Endothelial cell of umbilical vein (primary cell): Measurements from ENCODE around the gene SEMG1. TPM values are rescaled to one million over a fixed set of nuclear protein-coding genes. Genes with fewer than 3 reads are reported as not detected.

Experiments used
- Bru-seq: library from RNA; stranded (reverse); fragments of 400-500 nt; gene quantifications from one replicate; lab custom pipeline; 2021; lab: Mats Ljungman, UMichigan
- BruChase-seq, 2 experiments: library from RNA; stranded (reverse); fragments of 400-500 nt; gene quantifications; one replicate each; lab custom pipeline; 2021; lab: Mats Ljungman, UMichigan
- BruUV-seq: library from RNA; stranded (reverse); fragments of 400-500 nt; replicated peaks from 2 replicates; lab custom pipeline; 2021; lab: Mats Ljungman, UMichigan
- CTCF ChIA-PET: fragments of 300-600, 350-600 bp; sonication (Branson Sonifier 250); formaldehyde crosslinking; loops from one replicate; lab custom pipeline; 2021; ENCODE audit warnings: antibody characterized with exemption, inconsistent platforms; lab: Charles Lee
- POLR2A ChIA-PET: fragments of 300-600, 350-600 bp; sonication (Branson Sonifier 250); formaldehyde crosslinking; loops from one replicate; lab custom pipeline; 2021; ENCODE audit warnings: antibody characterized with exemption, inconsistent platforms; lab: Charles Lee
- DNase-seq: peaks from one replicate; pipeline ENCODE4 v3.0.0-alpha.2; 2011; ENCODE audit warnings: low read depth, low spot score
- FAIRE-seq: peaks from 2 replicates; lab custom pipeline; 2011; peaks lifted over from hg19 to GRCh38; lab: Jason Lieb, UNC
- H2AFZ ChIP-seq: 2 replicates; pipeline ENCODE4 v1.6.0; 2012; ENCODE audit warnings: low read depth, low read length, control low read depth, inconsistent platforms
- H3K27ac ChIP-seq: 2 replicates; pipeline ENCODE4 v1.5.1; 2011; ENCODE audit warnings: low read depth, mild to moderate bottlenecking, control low read depth, low read length, moderate library complexity; ENCODE audit not compliant: insufficient read depth
- H3K27me3 ChIP-seq, 2 experiments: 2 replicates each; pipeline versions ENCODE4 v1.6.0 to v1.6.1; 2011; ENCODE audit warnings: low read length in 2 of 2, mixed read lengths in 1 of 2; ENCODE audit not compliant: control insufficient read depth in 2 of 2, insufficient read depth in 2 of 2
- H3K36me3 ChIP-seq, 2 experiments: 2 replicates in 1 of 2; 3 replicates in 1 of 2; pipeline ENCODE4 v1.5.1; 2011; ENCODE audit warnings: low read length in 2 of 2, mild to moderate bottlenecking in 1 of 2, moderate library complexity in 1 of 2; ENCODE audit not compliant: control insufficient read depth in 2 of 2, insufficient read depth in 2 of 2; ENCODE audit errors: extremely low read depth in 1 of 2
- H3K4me1 ChIP-seq: 3 replicates; pipeline ENCODE4 v1.5.1; 2011; ENCODE audit warnings: mild to moderate bottlenecking, low read length; ENCODE audit not compliant: control insufficient read depth, insufficient read depth; ENCODE audit errors: extremely low read depth
- H3K4me2 ChIP-seq: 2 replicates; pipeline ENCODE4 v1.6.1; 2011; ENCODE audit warnings: low read length, control low read depth, mixed read lengths; ENCODE audit not compliant: insufficient read depth
- H3K4me3 ChIP-seq, 3 experiments: fragments of 200-600 bp in 1 of 3; sonication (generic), shearing (Covaris generic) in 1 of 3; replicated peaks in 1 of 3; 2 replicates each; pipeline ENCODE4 v1.5.1; 2011 to 2016; ENCODE audit warnings: control low read depth in 3 of 3, low read length in 3 of 3, mild to moderate bottlenecking in 2 of 3, inconsistent platforms in 1 of 3, low read depth in 1 of 3, moderate library complexity in 1 of 3; ENCODE audit not compliant: insufficient read depth in 1 of 3
- H3K79me2 ChIP-seq: 2 replicates; pipeline ENCODE4 v1.6.0; 2012; ENCODE audit warnings: low read length, inconsistent platforms; ENCODE audit not compliant: control insufficient read depth, insufficient read depth
- H3K9ac ChIP-seq: replicated peaks from 2 replicates; pipeline ENCODE3; 2011; ENCODE audit warnings: low read length, control low read depth; ENCODE audit not compliant: insufficient read depth; ENCODE audit errors: extremely low read depth
- H3K9me1 ChIP-seq: replicated peaks from 3 replicates; pipeline ENCODE4 v1.6.0; 2011; ENCODE audit warnings: mild to moderate bottlenecking, low read length; ENCODE audit not compliant: control insufficient read depth, insufficient read depth; ENCODE audit errors: extremely low read depth
- H3K9me3 ChIP-seq: replicated peaks from 2 replicates; pipeline ENCODE4 v1.5.1; 2012; ENCODE audit warnings: low read length, inconsistent platforms; ENCODE audit not compliant: control insufficient read depth, insufficient read depth
- H4K20me1 ChIP-seq: replicated peaks from 2 replicates; pipeline ENCODE3; 2011; ENCODE audit warnings: mild to moderate bottlenecking, low read length; ENCODE audit not compliant: control insufficient read depth, insufficient read depth; ENCODE audit errors: extremely low read depth
- EZH2 ChIP-seq: IDR thresholded peaks from 2 replicates; pipeline ENCODE4 v1.6.1; 2012; ENCODE audit warnings: borderline replicate concordance, low read depth, mild to moderate bottlenecking, moderate library complexity, low read length, inconsistent platforms; ENCODE audit not compliant: severe bottlenecking
- FOS ChIP-seq: IDR thresholded peaks from 2 replicates; pipeline ENCODE4 v1.6.1; 2011; ENCODE audit warnings: mild to moderate bottlenecking, low read length, moderate library complexity, borderline replicate concordance; ENCODE audit not compliant: insufficient read depth
- GATA2 ChIP-seq: IDR thresholded peaks from 2 replicates; pipeline ENCODE4 v1.7.0; 2011; ENCODE audit warnings: low read depth, mild to moderate bottlenecking, moderate library complexity, mixed read lengths, low read length; ENCODE audit not compliant: insufficient read length, insufficient read depth
- JUN ChIP-seq: IDR thresholded peaks from 2 replicates; pipeline ENCODE4 v1.6.1; 2011; ENCODE audit warnings: borderline replicate concordance, low read depth; ENCODE audit not compliant: insufficient read length, insufficient read depth
- MYC ChIP-seq: IDR thresholded peaks from one replicate; pipeline ENCODE4 v1.6.1; 2011; ENCODE audit warnings: mild to moderate bottlenecking, low read depth, low read length
- POLR2A ChIP-seq: IDR thresholded peaks from 2 replicates; pipeline ENCODE4 v1.6.1; 2012; ENCODE audit warnings: low read depth, mild to moderate bottlenecking, control low read depth, low read length
- POLR2AphosphoS5 ChIP-seq: IDR thresholded peaks from 2 replicates; pipeline ENCODE4 v1.6.1; 2012; ENCODE audit warnings: low read depth, mild to moderate bottlenecking, control low read depth, low read length, moderate library complexity; ENCODE audit not compliant: insufficient read depth
- dilution Hi-C: fragments of 300-500 bp; cut with MboI; formaldehyde crosslinking; loops from one replicate; pipeline ENCODE4 v1.15.0; 2019; ENCODE audit warnings: low sequenced_read_pairs; ENCODE audit not compliant: extremely low pct_ligation_motif_present
- intact Hi-C: fragments of 100-400 bp; cut with micrococcal nuclease; formaldehyde crosslinking; loops from one replicate; pipeline ENCODE4 v1.10.0; 2022
- long read RNA-seq: library from polyadenylated mRNA; stranded (forward); transcript quantifications from one replicate; pipeline ENCODE4 v2.0.0, GENCODE V29; 2021
- polyA minus RNA-seq, 3 experiments: library from RNA; depleted of rRNA, polyadenylated mRNA; stranded (reverse); fragments of >200 nt; gene quantifications; 1 replicate in 1 of 3; 2 replicates in 2 of 3; pipeline ENCODE4 v1.2.3, GENCODE V29; 2011
- polyA plus RNA-seq, 4 experiments: library from polyadenylated mRNA; depleted of rRNA in 3 of 4; stranded (reverse) in 3 of 4; unstranded in 1 of 4; fragments of >200 nt; gene quantifications; 2 replicates each; pipeline versions ENCODE4 v1.2.1 to v1.2.3, GENCODE V29; 2011 to 2012; ENCODE audit warnings: missing spikeins in 1 of 4
- total RNA-seq: library from RNA; stranded (reverse); gene quantifications from 2 replicates; pipeline ENCODE4 v1.2.3, GENCODE V29; 2021
- TF ChIP-seq, protein P1 (sequence below), 2 donors: IDR thresholded peaks; 1 replicate in 1 of 2; 2 replicates in 1 of 2; pipeline ENCODE4 v1.5.1; 2011; ENCODE audit warnings: low read length in 2 of 2, mild to moderate bottlenecking in 2 of 2, moderate library complexity in 2 of 2, control low read depth in 1 of 2, inconsistent platforms in 1 of 2, low read depth in 1 of 2; ENCODE audit not compliant: insufficient read depth in 1 of 2; ENCODE audit errors: extremely low read depth in 1 of 2
- TF ChIP-seq, protein P2 (sequence below): IDR thresholded peaks from 2 replicates; pipeline ENCODE4 v1.6.1; 2011; ENCODE audit not compliant: insufficient read depth, insufficient read length

Gene SEMG1, protein sequence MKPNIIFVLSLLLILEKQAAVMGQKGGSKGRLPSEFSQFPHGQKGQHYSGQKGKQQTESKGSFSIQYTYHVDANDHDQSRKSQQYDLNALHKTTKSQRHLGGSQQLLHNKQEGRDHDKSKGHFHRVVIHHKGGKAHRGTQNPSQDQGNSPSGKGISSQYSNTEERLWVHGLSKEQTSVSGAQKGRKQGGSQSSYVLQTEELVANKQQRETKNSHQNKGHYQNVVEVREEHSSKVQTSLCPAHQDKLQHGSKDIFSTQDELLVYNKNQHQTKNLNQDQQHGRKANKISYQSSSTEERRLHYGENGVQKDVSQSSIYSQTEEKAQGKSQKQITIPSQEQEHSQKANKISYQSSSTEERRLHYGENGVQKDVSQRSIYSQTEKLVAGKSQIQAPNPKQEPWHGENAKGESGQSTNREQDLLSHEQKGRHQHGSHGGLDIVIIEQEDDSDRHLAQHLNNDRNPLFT
- total RNA-seq (not detected in 2 replicates), polyA plus RNA-seq (not detected in 2 replicates), polyA minus RNA-seq (not detected in 2 replicates), Bru-seq, nascent RNA (not detected), BruChase-seq, experiment 1, labeled RNA remaining after a 6-hour chase (not detected), BruChase-seq, experiment 2, labeled RNA remaining after a 2-hour chase (not detected)
- not detected in 2 replicates for polyA plus RNA-seq (2011; cell fraction: cytosol; rRNA removed)
- polyA plus RNA-seq (2011; cell fraction: nucleus; rRNA removed) = not detected in 2 replicates
- polyA plus RNA-seq (2012) = not detected in 2 replicates
- polyA minus RNA-seq (2011; cell fraction: cytosol; rRNA and poly(A)+ RNA removed) = not detected
- not detected in 2 replicates for polyA minus RNA-seq (2011; cell fraction: nucleus; rRNA and poly(A)+ RNA removed)
- long read RNA-seq = 0 reads

DNA sequence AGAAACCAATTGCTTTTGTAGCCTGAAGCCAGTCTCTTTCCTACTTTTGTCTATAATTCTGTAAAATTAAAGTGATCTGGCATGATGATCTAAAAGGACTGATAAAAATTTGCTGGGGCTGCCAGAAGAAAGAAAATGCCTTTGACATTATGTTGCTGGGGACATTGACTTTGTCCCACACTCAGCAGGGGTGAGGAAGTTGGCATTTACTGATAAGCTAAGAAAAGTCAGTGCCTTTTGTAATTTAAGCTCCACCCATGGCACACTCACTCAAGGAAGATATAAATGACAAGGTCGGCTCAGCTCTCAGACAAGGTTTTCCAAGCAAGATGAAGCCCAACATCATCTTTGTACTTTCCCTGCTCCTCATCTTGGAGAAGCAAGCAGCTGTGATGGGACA, at the start of gene SEMG1:
TSS of gene SEMG1 (plus strand) at position 309 of the 400 bp plus-strand sequence. CDS start at position 330, 21 bp downstream.
- no peaks in the 10 kb centered on the region for H3K9me1 ChIP-seq
- BruUV-seq = no TSS peak
- FAIRE-seq (no peak), DNase-seq (no peak)
- no peak within 1 kb of the TSS for H3K4me2 ChIP-seq
- H3K9me3 ChIP-seq = no peaks in the 10 kb centered on the region
- POLR2A ChIA-PET = no interaction called here
- TF ChIP-seq, protein P1, sequence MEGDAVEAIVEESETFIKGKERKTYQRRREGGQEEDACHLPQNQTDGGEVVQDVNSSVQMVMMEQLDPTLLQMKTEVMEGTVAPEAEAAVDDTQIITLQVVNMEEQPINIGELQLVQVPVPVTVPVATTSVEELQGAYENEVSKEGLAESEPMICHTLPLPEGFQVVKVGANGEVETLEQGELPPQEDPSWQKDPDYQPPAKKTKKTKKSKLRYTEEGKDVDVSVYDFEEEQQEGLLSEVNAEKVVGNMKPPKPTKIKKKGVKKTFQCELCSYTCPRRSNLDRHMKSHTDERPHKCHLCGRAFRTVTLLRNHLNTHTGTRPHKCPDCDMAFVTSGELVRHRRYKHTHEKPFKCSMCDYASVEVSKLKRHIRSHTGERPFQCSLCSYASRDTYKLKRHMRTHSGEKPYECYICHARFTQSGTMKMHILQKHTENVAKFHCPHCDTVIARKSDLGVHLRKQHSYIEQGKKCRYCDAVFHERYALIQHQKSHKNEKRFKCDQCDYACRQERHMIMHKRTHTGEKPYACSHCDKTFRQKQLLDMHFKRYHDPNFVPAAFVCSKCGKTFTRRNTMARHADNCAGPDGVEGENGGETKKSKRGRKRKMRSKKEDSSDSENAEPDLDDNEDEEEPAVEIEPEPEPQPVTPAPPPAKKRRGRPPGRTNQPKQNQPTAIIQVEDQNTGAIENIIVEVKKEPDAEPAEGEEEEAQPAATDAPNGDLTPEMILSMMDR (IDR thresholded peaks at IDR 0.05; ENCODE audit: extremely low read depth in 1 of 2, insufficient read depth in 1 of 2, low read depth in 1 of 2, low read length in 2 of 2) = no peak
- no peak for TF ChIP-seq FOS
- no peak for TF ChIP-seq POLR2A
- no peak for TF ChIP-seq EZH2
- TF ChIP-seq MYC = no peak
- TF ChIP-seq JUN = no peak
- TF ChIP-seq POLR2AphosphoS5 = no peak
- no peak for TF ChIP-seq GATA2
- TF ChIP-seq, protein P2, sequence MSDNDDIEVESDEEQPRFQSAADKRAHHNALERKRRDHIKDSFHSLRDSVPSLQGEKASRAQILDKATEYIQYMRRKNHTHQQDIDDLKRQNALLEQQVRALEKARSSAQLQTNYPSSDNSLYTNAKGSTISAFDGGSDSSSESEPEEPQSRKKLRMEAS = no peak
- peaks cover 0 to 2% of the 10 kb centered on the region in 2 experiments for H3K27me3 ChIP-seq
- no peaks in the 10 kb centered on the region for H3K36me3 ChIP-seq
- no peak within 1 kb of the TSS for H3K4me3 ChIP-seq
- no peaks in the 10 kb centered on the region for H4K20me1 ChIP-seq
- dilution Hi-C loops = no loop called here
- no peak within 1 kb of the TSS for H2AFZ ChIP-seq
- no peak within 1 kb of the TSS for H3K9ac ChIP-seq
- H3K27ac ChIP-seq = no peak within 1 kb of the TSS
- no peaks in the 10 kb centered on the region for H3K4me1 ChIP-seq
- CTCF ChIA-PET = no interaction called here
- intact Hi-C loops = no loop called here
- no peaks in the 10 kb centered on the region for H3K79me2 ChIP-seq
